Measurements from ENCODE around the gene ROCK1. TPM values are rescaled to one million over a fixed set of nuclear protein-coding genes. Genes with fewer than 3 reads are reported as not detected.

ROCK1 gene
- 20.4 and 23.4 TPM in 2 replicates for total RNA-seq

GRCh38 chr18:21111346-21112139 lies at the start of gene ROCK1:
TSS of gene ROCK1 (minus strand) at chr18:21111813. CDS start at chr18:21110910, 903 bp downstream.

Other genes with a start within 250 kb of the ROCK1 start
- 0.07 and 3.1 TPM in 2 replicates for gene GREB1L, start 130.4 kb upstream of the ROCK1 start, total RNA-seq

All from mammary microvascular endothelial cell (primary cell).